HCT116 (cell line): ENCODE results near the gene GLYATL3. TPM values are rescaled to one million over a fixed set of nuclear protein-coding genes. Genes with fewer than 3 reads are reported as not detected.

Experiments used
- ATAC-seq: fragments of 200-7000 bp; cut with Tn5 transposase; 2 replicates; pipeline ENCODE4 v1.9.1; 2020; ENCODE audit warnings: mild to moderate bottlenecking, moderate library complexity
- BruUV-seq: library from RNA; stranded (reverse); fragments of 400-500 nt; replicated peaks from 2 replicates; lab custom pipeline; 2021; lab: Mats Ljungman, UMichigan
- CTCF ChIA-PET: fragments of 300-600 bp; sonication (Branson Sonifier 250); formaldehyde crosslinking; loops from one replicate; lab custom pipeline; 2021; ENCODE audit warnings: antibody characterized with exemption; lab: Charles Lee
- POLR2A ChIA-PET: fragments of 300-600, 350-600 bp; sonication (Branson Sonifier 250); formaldehyde crosslinking; loops from one replicate; lab custom pipeline; 2021; ENCODE audit warnings: antibody characterized with exemption; lab: Charles Lee
- RAD21 ChIA-PET, 2 experiments: fragments of 300-600 bp; sonication (Branson Sonifier 250); formaldehyde crosslinking; loops; one replicate each; lab custom pipeline; 2023; ENCODE audit warnings: low total read pairs in 2 of 2; ENCODE audit not compliant: uncharacterized antibody in 2 of 2, unreplicated experiment in 2 of 2, low non-redundant PET in 1 of 2; lab: Charles Lee
- DNase-seq: peaks from one replicate; pipeline ENCODE4 v3.0.0-alpha.2; 2010; ENCODE audit warnings: low read depth, low spot score
- H2AFZ ChIP-seq: fragments of 200-600 bp; shearing (Covaris generic), sonication (generic); 2 replicates; pipeline ENCODE4 v1.6.1; 2017; ENCODE audit warnings: low read depth, mixed run types, mixed read lengths, antibody characterized with exemption, low read length; ENCODE audit not compliant: poor library complexity, severe bottlenecking
- H3K27ac ChIP-seq: 2 replicates; pipeline ENCODE4 v1.5.1; 2012; ENCODE audit warnings: low read depth, low read length
- H3K27me3 ChIP-seq: fragments of 200-600 bp; sonication (generic); 2 replicates; pipeline ENCODE4 v1.6.1; 2016; ENCODE audit warnings: mixed run types, low read length, mixed read lengths; ENCODE audit not compliant: insufficient read depth
- H3K36me3 ChIP-seq, 2 experiments: fragments of 200-500 bp in 1 of 2; fragments of 200-600 bp in 1 of 2; sonication (Bioruptor generic) in 1 of 2; sonication (generic) in 1 of 2; 2 replicates each; pipeline versions ENCODE4 v1.5.1 to v1.6.1; 2014 to 2016; ENCODE audit warnings: low read length in 2 of 2, inconsistent platforms in 1 of 2, mixed read lengths in 1 of 2, mixed run types in 1 of 2; ENCODE audit not compliant: insufficient read depth in 2 of 2, control insufficient read depth in 1 of 2
- H3K4me1 ChIP-seq, 2 experiments: fragments of 200-600 bp in 1 of 2; sonication (generic) in 1 of 2; 2 replicates each; pipeline versions ENCODE4 v1.5.1 to v1.6.1; 2012 to 2017; ENCODE audit warnings: low read length in 2 of 2, inconsistent platforms in 1 of 2, mild to moderate bottlenecking in 1 of 2, mixed read lengths in 1 of 2, mixed run types in 1 of 2, moderate library complexity in 1 of 2; ENCODE audit not compliant: insufficient read depth in 2 of 2, control insufficient read depth in 1 of 2
- H3K4me2 ChIP-seq: fragments of 200-600 bp; sonication (generic); 2 replicates; pipeline ENCODE4 v1.6.1; 2017; ENCODE audit warnings: mixed run types, low read length, mixed read lengths
- H3K4me3 ChIP-seq, 2 experiments: fragments of 200-600 bp in 1 of 2; sonication (generic) in 1 of 2; replicated peaks in 1 of 2; 2 replicates each; pipeline ENCODE4 v1.5.1; 2011 to 2016; ENCODE audit warnings: low read length in 2 of 2, control low read depth in 1 of 2, low read depth in 1 of 2, mild to moderate bottlenecking in 1 of 2, mixed read lengths in 1 of 2, mixed run types in 1 of 2
- H3K79me2 ChIP-seq: fragments of 200-600 bp; sonication (generic); 2 replicates; pipeline ENCODE4 v1.6.1; 2017; ENCODE audit warnings: mild to moderate bottlenecking, mixed run types, low read length, moderate library complexity, mixed read lengths; ENCODE audit not compliant: insufficient read depth
- H3K9ac ChIP-seq: fragments of 200-600 bp; sonication (generic); 2 replicates; pipeline ENCODE4 v1.6.1; 2016; ENCODE audit warnings: low read length, mixed read lengths
- H3K9me2 ChIP-seq: fragments of 200-600 bp; sonication (generic), shearing (Covaris generic); 2 replicates; pipeline ENCODE4 v1.6.1; 2017; ENCODE audit warnings: mixed run types, mild to moderate bottlenecking, moderate library complexity; ENCODE audit not compliant: insufficient read depth
- H3K9me3 ChIP-seq, 2 experiments: fragments of 200-500 bp in 1 of 2; fragments of 200-600 bp in 1 of 2; sonication (Bioruptor generic) in 1 of 2; sonication (generic) in 1 of 2; 2 replicates each; pipeline ENCODE4 v1.6.1; 2014 to 2017; ENCODE audit warnings: low read length in 2 of 2, mixed read lengths in 2 of 2, inconsistent platforms in 1 of 2, low read depth in 1 of 2, mild to moderate bottlenecking in 1 of 2, mixed run types in 1 of 2, moderate library complexity in 1 of 2; ENCODE audit not compliant: control insufficient read depth in 1 of 2, insufficient read depth in 1 of 2
- H4K20me1 ChIP-seq: fragments of 200-600 bp; sonication (generic), shearing (Covaris generic); 2 replicates; pipeline ENCODE4 v1.6.1; 2017; ENCODE audit warnings: mixed run types, mild to moderate bottlenecking, moderate library complexity; ENCODE audit not compliant: insufficient read depth
- CEBPB ChIP-seq: IDR thresholded peaks from 2 replicates; pipeline ENCODE4 v1.6.1; 2012; ENCODE audit warnings: low read depth
- ELF1 ChIP-seq: IDR thresholded peaks from 2 replicates; pipeline ENCODE4 v1.6.1; 2012; ENCODE audit warnings: low read depth, borderline replicate concordance
- EZH2phosphoT487 ChIP-seq: fragments of 200-600 bp; IDR thresholded peaks from 2 replicates; pipeline ENCODE4 v1.6.1; 2018; ENCODE audit warnings: antibody characterized with exemption, borderline replicate concordance
- FOSL1 ChIP-seq: IDR thresholded peaks from 2 replicates; pipeline ENCODE4 v1.6.1; 2012; ENCODE audit warnings: low read depth
- POLR2A ChIP-seq: IDR thresholded peaks from 2 replicates; pipeline ENCODE4 v1.7.0; 2011; ENCODE audit warnings: borderline replicate concordance; ENCODE audit not compliant: insufficient read depth, insufficient read length; ENCODE audit errors: extremely low read depth
- POLR2AphosphoS5 ChIP-seq: IDR thresholded peaks from 2 replicates; pipeline ENCODE4 v1.6.1; 2011; ENCODE audit warnings: mild to moderate bottlenecking, low read depth, low read length, moderate library complexity
- RAD21 ChIP-seq: IDR thresholded peaks from 2 replicates; pipeline ENCODE4 v1.6.1; 2012; ENCODE audit warnings: low read depth, mild to moderate bottlenecking
- SIN3A ChIP-seq: IDR thresholded peaks from 2 replicates; pipeline ENCODE4 v1.6.1; 2012; ENCODE audit warnings: low read depth
- SRF ChIP-seq: IDR thresholded peaks from 2 replicates; pipeline ENCODE4 v1.6.1; 2012; ENCODE audit warnings: low read depth
- TCF7L2 ChIP-seq: IDR thresholded peaks from 2 replicates; pipeline ENCODE4 v1.7.0; 2011; ENCODE audit warnings: borderline replicate concordance, inconsistent platforms; ENCODE audit not compliant: insufficient read depth, insufficient read length; ENCODE audit errors: extremely low read depth
- ZFX ChIP-seq: fragments of 450-650 bp; IDR thresholded peaks from 2 replicates; pipeline ENCODE4 v1.6.1; 2017
- intact Hi-C: fragments of 100-400 bp; cut with micrococcal nuclease; formaldehyde crosslinking; loops from 2 replicates; pipeline ENCODE4 v1.10.0; 2022
- total RNA-seq: library from RNA; stranded (reverse); gene quantifications from one replicate; pipeline ENCODE4 v1.2.1, GENCODE V29; 2021; ENCODE audit not compliant: unreplicated experiment
- TF ChIP-seq, protein P1 (sequence below): IDR thresholded peaks from 2 replicates; pipeline ENCODE4 v1.6.1; 2012; ENCODE audit warnings: low read depth

GLYATL3 gene
- total RNA-seq, 1 experiment from 2014 or later: not detected

DNA sequence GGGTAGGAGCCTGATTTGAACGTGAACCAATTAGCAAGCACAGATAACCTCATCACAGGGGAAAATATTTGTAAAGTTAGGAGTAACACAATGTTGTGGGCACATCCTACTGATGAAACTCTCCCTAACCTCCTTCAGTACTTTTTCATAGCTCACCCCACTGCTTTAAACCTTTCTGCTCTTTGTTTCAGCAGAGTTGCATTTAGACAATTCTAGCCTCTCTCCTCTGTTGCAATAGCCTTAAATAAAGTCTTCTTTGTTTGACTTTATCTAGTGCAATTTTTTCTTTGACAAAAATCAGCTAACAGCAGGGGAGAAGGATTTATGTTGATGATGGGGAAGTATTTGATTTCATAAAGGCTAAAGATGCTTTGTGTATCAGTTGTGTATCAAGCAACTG is 64.8 kb downstream of the GLYATL3 start:
- ChIA-PET CTCF (no interaction called here), POLR2A (interaction anchor here (1.5 kb wide), 1 partner anchor 11 kb away, joined by 3 read pairs; no protein-coding TSS in a partner anchor)
- Histone ChIP-seq H3K4me1 (peaks cover 14 to 16% of the 10 kb centered on the region in 2 experiments), H3K9me3 (no peaks in the 10 kb centered on the region), H3K4me2 (no peak overlapping the region), H3K9ac (no peak overlapping the region), H4K20me1 (no peaks in the 10 kb centered on the region), H3K27me3 (no peaks in the 10 kb centered on the region), H3K9me2 (no peaks in the 10 kb centered on the region)
- intact Hi-C loops: no loop called here
- TF ChIP-seq TCF7L2 (no peak), ZFX (no peak), SRF (no peak), POLR2AphosphoS5 (no peak), SIN3A (no peak), ELF1 (no peak), EZH2phosphoT487 (no peak), FOSL1 (no peak), RAD21 (no peak), POLR2A (no peak), CEBPB (no peak)
- TF ChIP-seq, protein P1, sequence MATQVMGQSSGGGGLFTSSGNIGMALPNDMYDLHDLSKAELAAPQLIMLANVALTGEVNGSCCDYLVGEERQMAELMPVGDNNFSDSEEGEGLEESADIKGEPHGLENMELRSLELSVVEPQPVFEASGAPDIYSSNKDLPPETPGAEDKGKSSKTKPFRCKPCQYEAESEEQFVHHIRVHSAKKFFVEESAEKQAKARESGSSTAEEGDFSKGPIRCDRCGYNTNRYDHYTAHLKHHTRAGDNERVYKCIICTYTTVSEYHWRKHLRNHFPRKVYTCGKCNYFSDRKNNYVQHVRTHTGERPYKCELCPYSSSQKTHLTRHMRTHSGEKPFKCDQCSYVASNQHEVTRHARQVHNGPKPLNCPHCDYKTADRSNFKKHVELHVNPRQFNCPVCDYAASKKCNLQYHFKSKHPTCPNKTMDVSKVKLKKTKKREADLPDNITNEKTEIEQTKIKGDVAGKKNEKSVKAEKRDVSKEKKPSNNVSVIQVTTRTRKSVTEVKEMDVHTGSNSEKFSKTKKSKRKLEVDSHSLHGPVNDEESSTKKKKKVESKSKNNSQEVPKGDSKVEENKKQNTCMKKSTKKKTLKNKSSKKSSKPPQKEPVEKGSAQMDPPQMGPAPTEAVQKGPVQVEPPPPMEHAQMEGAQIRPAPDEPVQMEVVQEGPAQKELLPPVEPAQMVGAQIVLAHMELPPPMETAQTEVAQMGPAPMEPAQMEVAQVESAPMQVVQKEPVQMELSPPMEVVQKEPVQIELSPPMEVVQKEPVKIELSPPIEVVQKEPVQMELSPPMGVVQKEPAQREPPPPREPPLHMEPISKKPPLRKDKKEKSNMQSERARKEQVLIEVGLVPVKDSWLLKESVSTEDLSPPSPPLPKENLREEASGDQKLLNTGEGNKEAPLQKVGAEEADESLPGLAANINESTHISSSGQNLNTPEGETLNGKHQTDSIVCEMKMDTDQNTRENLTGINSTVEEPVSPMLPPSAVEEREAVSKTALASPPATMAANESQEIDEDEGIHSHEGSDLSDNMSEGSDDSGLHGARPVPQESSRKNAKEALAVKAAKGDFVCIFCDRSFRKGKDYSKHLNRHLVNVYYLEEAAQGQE: no peak
- TF ChIP-seq, all 23 proteins: peak for 0
- ATAC-seq (no peak), DNase-seq (no peak)
- no peak overlapping the region for H2AFZ ChIP-seq
- H3K4me3 ChIP-seq: no peak overlapping the region
- RAD21 ChIA-PET: no interaction called here
- H3K36me3 ChIP-seq: peaks cover 0 to 2% of the 10 kb centered on the region in 2 experiments; a peak in 1 of 4 replicates
- no peaks in the 10 kb centered on the region for H3K79me2 ChIP-seq
- no peak overlapping the region for H3K27ac ChIP-seq
- no TSS peak for BruUV-seq
